Activated T-helper 1 cell treated with Interleukin-2 at 50 U/mL for 16 hours (primary cell): Measurements from ENCODE around the gene ZMAT5.

Experiments
- DNase-seq: peaks from one replicate; pipeline ENCODE4 v3.0.0-alpha.2; 2020; ENCODE audit warnings: low read depth

Gene ZMAT5

GRCh38 chr22:29766632-29767170 is at the start of gene ZMAT5:
TSS of gene ZMAT5 (minus strand) at chr22:29767007. CDS start at chr22:29748544, 18,463 bp downstream.
- peak; percentile 85 for DNase-seq

GRCh38 chr22:29816539-29816938 is 49.7 kb upstream of the ZMAT5 start:
- no peak for DNase-seq

- DNase-seq, result no peak
These were observed 49.3 kb upstream of the ZMAT5 start for GRCh38 chr22:29816128-29816527.

GRCh38 chr22:29815580-29815979 is 48.8 kb upstream of the ZMAT5 start:
- DNase-seq, result no peak

- no peak for DNase-seq
These were observed 47.2 kb upstream of the ZMAT5 start for GRCh38 chr22:29814003-29814402.

- no peak for DNase-seq
These were observed 46.8 kb upstream of the ZMAT5 start for GRCh38 chr22:29813563-29813962.

GRCh38 chr22:29813126-29813525 is 46.3 kb upstream of the ZMAT5 start:
- no peak for DNase-seq

GRCh38 chr22:29811377-29811776 is 44.6 kb upstream of the ZMAT5 start:
- DNase-seq, result no peak

GRCh38 chr22:29810216-29810615 is 43.4 kb upstream of the ZMAT5 start:
- no peak for DNase-seq

- no peak for DNase-seq
These were observed 39.4 kb upstream of the ZMAT5 start for GRCh38 chr22:29806196-29806595.

GRCh38 chr22:29804985-29805384 is 38.2 kb upstream of the ZMAT5 start:
- DNase-seq, result no peak

GRCh38 chr22:29803190-29803589 is 36.4 kb upstream of the ZMAT5 start:
- no peak for DNase-seq

GRCh38 chr22:29801796-29802195 is 35.0 kb upstream of the ZMAT5 start:
- no peak for DNase-seq

GRCh38 chr22:29801153-29801552 is 34.3 kb upstream of the ZMAT5 start:
- no peak for DNase-seq

GRCh38 chr22:29799217-29799680 is 32.4 kb upstream of the ZMAT5 start:
- no peak for DNase-seq

GRCh38 chr22:29798801-29799200 is 32.0 kb upstream of the ZMAT5 start:
- no peak for DNase-seq

- DNase-seq, result no peak
These were observed 31.5 kb upstream of the ZMAT5 start for GRCh38 chr22:29798318-29798717.

GRCh38 chr22:29797351-29797750 is 30.5 kb upstream of the ZMAT5 start:
- DNase-seq, result no peak

GRCh38 chr22:29795663-29796062 is 28.9 kb upstream of the ZMAT5 start:
- no peak for DNase-seq

- DNase-seq, result no peak
These were observed 26.6 kb upstream of the ZMAT5 start for GRCh38 chr22:29793396-29793795.

- no peak for DNase-seq
These were observed 23.3 kb upstream of the ZMAT5 start for GRCh38 chr22:29790061-29790460.

- no peak for DNase-seq
These were observed 21.8 kb upstream of the ZMAT5 start for GRCh38 chr22:29788339-29789279.

GRCh38 chr22:29787371-29787980 is 20.7 kb upstream of the ZMAT5 start:
- no peak for DNase-seq
